Stimulated activated CD8-positive, alpha-beta memory T cell treated with anti-CD3 and anti-CD28 coated beads, Interleukin-15, amount 100 ng/mL, for 24 hours (primary cell): ENCODE data around the gene IFT25.
"Not testable (repeated sequence)": the region's sequence is repeated elsewhere in the genome, so short reads cannot be mapped to it uniquely, and the experiment has no call there.

ENCODE experiments used
- DNase-seq: peaks from one replicate; pipeline ENCODE4 v3.0.0-alpha.2; 2020; ENCODE audit warnings: low read depth

Gene IFT25

GRCh38 chr1:53883600-53883999, 61.9 kb downstream of the IFT25 start:
- not testable (repeated sequence) for DNase-seq

DNA sequence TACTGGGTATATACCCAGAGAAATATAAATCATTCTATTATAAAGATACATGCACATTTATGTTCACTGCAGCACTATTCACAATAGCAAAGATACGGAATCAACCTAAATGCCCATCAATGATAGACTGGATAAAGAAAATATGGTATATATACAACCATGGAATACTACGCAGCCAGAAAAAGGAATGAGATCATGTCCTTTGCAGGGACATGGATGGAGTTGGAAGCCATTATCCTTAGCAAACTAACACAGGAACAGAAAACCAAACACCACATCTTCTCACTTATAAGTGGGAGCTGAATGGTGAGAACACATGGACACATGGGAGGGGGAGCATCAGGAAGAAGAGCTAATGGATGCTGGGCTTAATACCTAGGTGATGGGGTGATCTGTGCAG, 63.6 kb downstream of the IFT25 start:
- not testable (repeated sequence) for DNase-seq

DNA sequence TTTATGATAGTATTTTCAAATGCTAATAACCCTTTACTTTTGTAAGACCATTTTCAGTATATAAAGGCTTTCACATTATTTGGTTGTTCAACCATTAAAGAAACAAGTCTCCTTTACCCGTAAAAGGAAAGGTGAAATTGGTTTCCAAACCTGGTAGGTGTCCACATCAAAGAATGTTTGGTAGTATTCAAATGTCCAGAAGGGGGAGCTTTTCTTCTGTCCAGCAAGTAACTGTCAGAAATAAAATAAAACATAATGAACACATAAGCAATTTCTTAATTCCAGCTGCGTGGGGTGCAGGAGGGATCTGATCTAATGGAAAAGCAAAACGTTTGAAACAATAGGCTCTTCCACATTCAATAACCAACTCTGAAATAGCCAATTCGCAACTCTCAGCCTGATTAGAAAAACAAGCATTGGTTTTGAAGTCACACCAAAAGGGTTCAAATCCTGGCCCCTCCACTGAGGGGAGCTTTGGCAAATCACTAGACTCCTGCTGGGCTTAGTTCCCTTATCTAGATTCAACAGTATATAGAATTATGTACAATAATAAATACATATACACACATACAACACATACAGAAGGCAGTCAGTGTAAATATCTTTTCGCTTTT, 66.9 kb downstream of the IFT25 start:
- no peak for DNase-seq

DNA sequence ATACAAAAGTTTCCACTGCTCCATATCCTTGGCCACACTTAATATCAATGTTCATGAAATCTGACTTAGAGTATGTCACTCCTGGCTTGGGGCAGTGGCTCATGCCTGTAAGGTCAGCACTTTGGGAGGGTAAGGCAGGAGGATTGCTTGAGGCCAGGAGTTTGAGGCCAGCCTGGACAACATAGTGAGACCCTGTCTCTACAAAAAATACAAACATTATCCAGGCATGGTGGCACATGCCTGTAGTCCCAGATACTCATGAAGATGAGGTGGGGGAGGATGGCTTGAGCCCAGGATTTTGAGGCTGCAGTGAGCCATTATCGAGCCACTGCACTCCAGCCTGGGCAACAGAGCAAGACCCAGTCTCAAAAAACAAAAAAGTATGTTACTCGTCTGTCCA, 70.3 kb downstream of the IFT25 start:
- DNase-seq = not testable (repeated sequence)

- no peak for DNase-seq
Observed at GRCh38 chr1:53871773-53872484, 73.6 kb downstream of the IFT25 start.
